Common myeloid progenitor, CD34-positive (primary cell): ENCODE results near the gene NDUFA9.

Experiments
- CTCF ChIA-PET: fragments of 350-600 bp; sonication (Branson Sonifier 250); formaldehyde crosslinking; loops from one replicate; lab custom pipeline; 2021; ENCODE audit warnings: antibody characterized with exemption; lab: Charles Lee
- POLR2A ChIA-PET: fragments of 350-600 bp; sonication (Branson Sonifier 250); formaldehyde crosslinking; loops from one replicate; lab custom pipeline; 2021; ENCODE audit warnings: antibody characterized with exemption; lab: Charles Lee
- DNase-seq, 3 donors: peaks; one replicate each; pipeline versions ENCODE4 v3.0.0 to v3.0.0-alpha.2; 2013
- H3K27ac ChIP-seq, 2 experiments: 1 replicate in 1 of 2; 2 replicates in 1 of 2; pipeline ENCODE4 v1.7.0; 2013; ENCODE audit warnings: inconsistent platforms in 2 of 2, low read length in 2 of 2, mild to moderate bottlenecking in 2 of 2, low read depth in 1 of 2, moderate library complexity in 1 of 2; ENCODE audit not compliant: severe bottlenecking in 2 of 2, insufficient read depth in 1 of 2, poor library complexity in 1 of 2
- H3K27me3 ChIP-seq, 5 experiments: replicated peaks in 2 of 5; 1 replicate in 3 of 5; 2 replicates in 2 of 5; pipeline versions ENCODE4 v1.6.1 to v1.7.0; 2013; ENCODE audit warnings: low read length in 4 of 5, mild to moderate bottlenecking in 2 of 5, moderate library complexity in 2 of 5, inconsistent platforms in 1 of 5; ENCODE audit not compliant: insufficient read depth in 5 of 5, control insufficient read depth in 4 of 5
- H3K36me3 ChIP-seq, 4 experiments: 1 replicate in 2 of 4; 2 replicates in 2 of 4; pipeline versions ENCODE4 v1.6.1 to v1.7.0; 2013; ENCODE audit warnings: low read length in 3 of 4, control low read depth in 1 of 4, mild to moderate bottlenecking in 1 of 4; ENCODE audit not compliant: control insufficient read depth in 4 of 4, insufficient read depth in 4 of 4
- H3K4me1 ChIP-seq, 4 experiments: 1 replicate in 3 of 4; 2 replicates in 1 of 4; pipeline versions ENCODE4 v1.6.1 to v1.7.1; 2013; ENCODE audit warnings: low read length in 3 of 4, mild to moderate bottlenecking in 3 of 4, control low read depth in 1 of 4, inconsistent platforms in 1 of 4, moderate library complexity in 1 of 4; ENCODE audit not compliant: control insufficient read depth in 4 of 4, insufficient read depth in 4 of 4; ENCODE audit errors: control extremely low read depth in 1 of 4
- H3K4me3 ChIP-seq, 7 experiments: 1 replicate in 4 of 7; 2 replicates in 3 of 7; pipeline versions ENCODE4 v1.5.1 to v1.7.0; 2013; ENCODE audit warnings: mild to moderate bottlenecking in 7 of 7, low read length in 6 of 7, moderate library complexity in 6 of 7, inconsistent platforms in 2 of 7, low read depth in 2 of 7, control low read depth in 1 of 7; ENCODE audit not compliant: insufficient read depth in 4 of 7, control insufficient read depth in 1 of 7; ENCODE audit errors: extremely low read depth in 1 of 7
- H3K9me3 ChIP-seq, 5 experiments: 1 replicate in 4 of 5; 2 replicates in 1 of 5; pipeline versions ENCODE4 v1.6.1 to v1.7.1; 2013; ENCODE audit warnings: low read length in 4 of 5, mild to moderate bottlenecking in 2 of 5, inconsistent platforms in 1 of 5, low read depth in 1 of 5, moderate library complexity in 1 of 5; ENCODE audit not compliant: control insufficient read depth in 4 of 5, insufficient read depth in 2 of 5; ENCODE audit errors: control extremely low read depth in 1 of 5
- WGBS: methylation state at CpG from one replicate; pipeline ENCODE4 v1.1.5; 2013; ENCODE audit not compliant: insufficient coverage; 5-methylcytosine and 5-hydroxymethylcytosine counted together

NDUFA9 gene

GRCh38 chr12:4679711-4680110, 30.8 kb downstream of the NDUFA9 start:
- Histone ChIP-seq H3K27me3 (no peaks in the 10 kb centered on the region), H3K36me3 (peaks cover 11 to 35% (median 22%) of the 10 kb centered on the region in 4 experiments), H3K4me1 (no peaks in the 10 kb centered on the region), H3K27ac (no peak overlapping the region), H3K4me3 (no peak overlapping the region), H3K9me3 (no peaks in the 10 kb centered on the region)
- ChIA-PET POLR2A (no interaction called here), CTCF (no interaction called here)
- DNase-seq, result no peak
- WGBS, result 100% methylated on average over 2 of the region's 2 CpGs

- DNase-seq, result no peak
- ChIA-PET CTCF (no interaction called here), POLR2A (no interaction called here)
- 80% methylated on average over 1 of the region's 3 CpGs for WGBS
- Histone ChIP-seq H3K4me1 (no peaks in the 10 kb centered on the region), H3K27me3 (no peaks in the 10 kb centered on the region), H3K36me3 (peaks cover 11 to 52% (median 39%) of the 10 kb centered on the region in 4 experiments), H3K4me3 (no peak overlapping the region), H3K27ac (no peak overlapping the region), H3K9me3 (no peaks in the 10 kb centered on the region)
Observed at GRCh38 chr12:4681732-4682131, 32.8 kb downstream of the NDUFA9 start.

DNA sequence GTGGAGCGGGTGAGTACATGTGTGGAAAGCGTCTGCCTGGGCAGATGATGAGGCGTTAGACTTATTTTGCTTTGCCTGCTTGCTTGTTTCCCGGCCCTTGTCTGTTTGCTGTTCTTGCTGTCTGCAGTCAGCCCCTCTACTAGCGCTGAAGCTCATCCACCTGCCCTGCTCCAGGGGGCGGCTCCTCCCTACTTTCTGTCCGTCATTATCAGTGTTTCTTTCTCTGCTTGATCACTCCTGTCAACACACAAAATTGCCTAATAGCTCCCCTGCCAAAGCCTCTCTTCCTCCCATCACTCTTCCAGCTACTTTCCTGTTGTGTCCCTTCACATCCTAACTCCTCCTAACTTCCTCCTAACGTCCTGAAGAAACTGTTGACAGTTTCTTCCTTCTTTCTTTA, 36.4 kb downstream of the NDUFA9 start:
- POLR2A ChIA-PET, result no interaction called here
- H3K27ac ChIP-seq, result no peak overlapping the region
- no peak overlapping the region for H3K4me3 ChIP-seq
- WGBS, result 95% methylated on average over 7 of the region's 8 CpGs
- CTCF ChIA-PET, result interaction anchor here (1.0 kb wide), 2 partner anchors 10 to 178 kb away, joined by 3 read pairs; no protein-coding TSS in a partner anchor
- no peak for DNase-seq
- peaks cover 12 to 64% (median 51%) of the 10 kb centered on the region in 4 experiments for H3K36me3 ChIP-seq
- H3K9me3 ChIP-seq, result no peaks in the 10 kb centered on the region
- H3K27me3 ChIP-seq, result no peaks in the 10 kb centered on the region
- no peaks in the 10 kb centered on the region for H3K4me1 ChIP-seq

- DNase-seq, result no peak
- 97% methylated on average over 5 of the region's 5 CpGs for WGBS
Observed at GRCh38 chr12:4690760-4691159, 41.8 kb downstream of the NDUFA9 start.

More at GRCh38 chr12:4690760-4691159, 41.8 kb downstream of the NDUFA9 start:
- no peak overlapping the region for H3K27ac ChIP-seq
- H3K36me3 ChIP-seq, result peaks cover 4 to 35% (median 22%) of the 10 kb centered on the region in 4 experiments
- ChIA-PET CTCF (no interaction called here), POLR2A (no interaction called here)
- H3K4me1 ChIP-seq, result no peaks in the 10 kb centered on the region
- H3K27me3 ChIP-seq, result no peaks in the 10 kb centered on the region
- no peak overlapping the region for H3K4me3 ChIP-seq
- H3K9me3 ChIP-seq, result no peaks in the 10 kb centered on the region
